OCI-LY7 (cell line): ENCODE measurements around the gene P2RY8.

Experiments
- CTCF ChIP-seq: fragments of 200-600 bp; sonication (generic); conservative IDR thresholded peaks from 2 replicates; pipeline ENCODE4 v1.5.1; 2014; ENCODE audit warnings: mild to moderate bottlenecking, antibody characterized with exemption, low read length, moderate library complexity, mixed read lengths
- EZH2phosphoT487 ChIP-seq: fragments of 200-600 bp; sonication (generic); IDR thresholded peaks from 2 replicates; pipeline ENCODE4 v1.6.1; 2018; ENCODE audit warnings: low read depth, borderline replicate concordance, mild to moderate bottlenecking, mixed run types, antibody characterized with exemption, low read length, moderate library complexity, mixed read lengths

DNA sequence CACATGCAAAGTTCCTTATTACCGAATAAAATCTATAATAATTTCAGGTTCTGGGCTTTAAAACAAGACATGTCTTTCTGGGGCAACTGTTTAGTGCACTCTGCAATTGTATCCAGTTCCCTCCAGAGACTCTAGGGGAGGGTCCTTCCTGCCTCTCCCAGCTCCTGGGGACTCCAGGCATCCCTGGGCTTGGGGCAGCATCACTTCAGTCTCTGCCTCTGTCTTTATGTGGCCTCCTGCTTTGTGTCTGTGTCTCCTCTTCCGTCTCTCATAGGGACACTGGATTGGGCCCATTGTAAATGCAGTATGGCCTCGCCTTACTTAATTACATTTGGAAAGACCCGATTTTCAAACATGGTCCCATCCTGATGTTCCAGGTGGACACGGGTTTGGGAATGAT is 73.4 kb downstream of the P2RY8 start:
- TF ChIP-seq CTCF (no peak), EZH2phosphoT487 (no peak)
